PC-9 (cell line): ENCODE data around the gene SETBP1. TPM values are rescaled to one million over a fixed set of nuclear protein-coding genes. Genes with fewer than 3 reads are reported as not detected.

ENCODE experiments used
- BruUV-seq: library from RNA; stranded (reverse); fragments of 400-500 nt; replicated peaks from 2 replicates; lab custom pipeline; 2021; lab: Mats Ljungman, UMichigan
- CTCF ChIA-PET: fragments of 300-600 bp; sonication (Branson Sonifier 250); formaldehyde crosslinking; loops from one replicate; lab custom pipeline; 2022; ENCODE audit warnings: antibody characterized with exemption; lab: Charles Lee
- POLR2A ChIA-PET: fragments of 300-600 bp; sonication (Branson Sonifier 250); formaldehyde crosslinking; loops from one replicate; lab custom pipeline; 2022; ENCODE audit warnings: antibody characterized with exemption; ENCODE audit not compliant: unreplicated experiment; lab: Charles Lee
- DNase-seq, 2 experiments: peaks; one replicate each; pipeline versions ENCODE4 v3.0.0 to v3.0.0-alpha.2; 2015 to 2022; ENCODE audit warnings: mixed read lengths in 1 of 2
- H2AFZ ChIP-seq: fragments of 200-600 bp; sonication (generic); 2 replicates; pipeline ENCODE4 v1.8.1; 2017; ENCODE audit warnings: antibody characterized with exemption
- H3F3A ChIP-seq: fragments of 200-600 bp; sonication (generic); 2 replicates; pipeline ENCODE4 v1.8.1; 2017; ENCODE audit warnings: antibody characterized with exemption, mild to moderate bottlenecking, low read depth; ENCODE audit not compliant: insufficient read depth
- H3K27ac ChIP-seq: fragments of 200-600 bp; sonication (generic); 2 replicates; pipeline ENCODE4 v1.6.1; 2016; ENCODE audit warnings: mixed run types
- H3K27me3 ChIP-seq: fragments of 200-600 bp; sonication (generic); 2 replicates; pipeline ENCODE4 v1.6.1; 2016; ENCODE audit warnings: low read depth, mixed run types; ENCODE audit not compliant: insufficient read depth
- H3K36me3 ChIP-seq: fragments of 200-600 bp; sonication (generic); 2 replicates; pipeline ENCODE4 v1.6.1; 2016; ENCODE audit warnings: low read depth, mixed run types
- H3K4me1 ChIP-seq: fragments of 200-600 bp; sonication (generic); replicated peaks from 2 replicates; pipeline ENCODE4 v1.6.1; 2016; ENCODE audit warnings: mixed run types; ENCODE audit not compliant: insufficient read depth
- H3K4me2 ChIP-seq: fragments of 200-600 bp; sonication (generic); 2 replicates; pipeline ENCODE4 v1.6.1; 2017; ENCODE audit warnings: mixed run types
- H3K4me3 ChIP-seq: fragments of 200-600 bp; sonication (generic); 2 replicates; pipeline ENCODE4 v1.6.1; 2016; ENCODE audit warnings: mixed run types
- H3K79me2 ChIP-seq: fragments of 200-600 bp; sonication (generic); 2 replicates; pipeline ENCODE4 v1.6.1; 2017; ENCODE audit warnings: low read depth, mixed run types
- H3K9me2 ChIP-seq: fragments of 200-600 bp; sonication (generic); 2 replicates; pipeline ENCODE4 v1.8.1; 2017; ENCODE audit warnings: mild to moderate bottlenecking; ENCODE audit not compliant: insufficient read depth
- H3K9me3 ChIP-seq: fragments of 200-600 bp; sonication (generic); 2 replicates; pipeline ENCODE4 v1.8.1; 2016; ENCODE audit warnings: low read depth; ENCODE audit not compliant: insufficient read depth
- H4K20me1 ChIP-seq: fragments of 200-600 bp; sonication (generic); 2 replicates; pipeline ENCODE4 v1.8.1; 2017; ENCODE audit not compliant: insufficient read depth
- CTCF ChIP-seq: fragments of 200-600 bp; sonication (generic); conservative IDR thresholded peaks from 2 replicates; pipeline ENCODE4 v1.6.1; 2017; ENCODE audit warnings: mixed run types, antibody characterized with exemption, mild to moderate bottlenecking, moderate library complexity
- EZH2 ChIP-seq: fragments of 200-600 bp; sonication (generic); IDR thresholded peaks from 2 replicates; pipeline ENCODE4 v1.8.0; 2017; ENCODE audit warnings: antibody characterized with exemption, low read depth
- intact Hi-C: fragments of 100-400 bp; cut with micrococcal nuclease; formaldehyde crosslinking; loops from one replicate; pipeline ENCODE4 v1.10.0; 2022; ENCODE audit not compliant: unreplicated experiment
- total RNA-seq: library from RNA; stranded (reverse); gene quantifications from 2 replicates; pipeline ENCODE4 v1.2.3, GENCODE V29; 2021

SETBP1 gene
- total RNA-seq, 1 experiment from 2014 or later, result 9.0 TPM

GRCh38 chr18:45046961-45047360 lies 366.3 kb downstream of the SETBP1 start:
- intact Hi-C loops, result no loop called here
- BruUV-seq, result no TSS peak
- ChIA-PET CTCF (no interaction called here), POLR2A (no interaction called here)
- H3K27me3 ChIP-seq, result no peaks in the 10 kb centered on the region
- no peak for DNase-seq
- H3K79me2 ChIP-seq, result no peaks in the 10 kb centered on the region
- H3K4me3 ChIP-seq, result no peak overlapping the region
- H3K4me2 ChIP-seq, result no peak overlapping the region
- no peak overlapping the region for H2AFZ ChIP-seq
- no peaks in the 10 kb centered on the region for H3K36me3 ChIP-seq
- TF ChIP-seq EZH2, result no peak
- TF ChIP-seq CTCF, result no peak
- H4K20me1 ChIP-seq, result no peaks in the 10 kb centered on the region
- H3K27ac ChIP-seq, result no peak overlapping the region
- H3K4me1 ChIP-seq, result peaks cover 13% of the 10 kb centered on the region; the same call in 1 of the 2 replicates
- no peaks in the 10 kb centered on the region for H3K9me2 ChIP-seq
- H3K9me3 ChIP-seq, result no peaks in the 10 kb centered on the region
- peaks cover 8% of the 10 kb centered on the region; the same call in 1 of the 2 replicates for H3F3A ChIP-seq

GRCh38 chr18:45049578-45050319 lies 369.1 kb downstream of the SETBP1 start:
- no TSS peak for BruUV-seq
- POLR2A ChIA-PET, result no interaction called here

More at GRCh38 chr18:45049578-45050319, 369.1 kb downstream of the SETBP1 start:
- Histone ChIP-seq H3K27ac (no peak overlapping the region), H4K20me1 (no peaks in the 10 kb centered on the region), H3K4me2 (no peak overlapping the region), H2AFZ (no peak overlapping the region), H3K4me1 (peaks cover 13% of the 10 kb centered on the region; the same call in 1 of the 2 replicates), H3K79me2 (no peaks in the 10 kb centered on the region), H3F3A (peaks cover 8% of the 10 kb centered on the region; the same call in 1 of the 2 replicates), H3K9me3 (no peaks in the 10 kb centered on the region), H3K4me3 (no peak overlapping the region), H3K9me2 (no peaks in the 10 kb centered on the region), H3K36me3 (no peaks in the 10 kb centered on the region), H3K27me3 (no peaks in the 10 kb centered on the region)
- no peak for TF ChIP-seq EZH2
- no peak for TF ChIP-seq CTCF
- intact Hi-C loops, result no loop called here
- DNase-seq, result no peak
- CTCF ChIA-PET, result no interaction called here
